PC-3 (cell line): ENCODE data around the gene MGAT4B. TPM values are rescaled to one million over a fixed set of nuclear protein-coding genes. Genes with fewer than 3 reads are reported as not detected.

Experiments
- ATAC-seq: fragments of 200-7000 bp; cut with Tn5 transposase; 2 replicates; pipeline ENCODE4 v1.9.1; 2020; ENCODE audit warnings: mild to moderate bottlenecking, moderate library complexity
- BruUV-seq: library from RNA; stranded (reverse); fragments of 400-500 nt; replicated peaks from 2 replicates; lab custom pipeline; 2021; lab: Mats Ljungman, UMichigan
- CTCF ChIA-PET: fragments of 300-600 bp; sonication (Branson Sonifier 250); formaldehyde crosslinking; loops from one replicate; lab custom pipeline; 2022; ENCODE audit warnings: antibody characterized with exemption; lab: Charles Lee
- POLR2A ChIA-PET: fragments of 300-600 bp; sonication (Branson Sonifier 250); formaldehyde crosslinking; loops from one replicate; lab custom pipeline; 2022; ENCODE audit warnings: antibody characterized with exemption; ENCODE audit not compliant: unreplicated experiment; lab: Charles Lee
- DNase-seq: peaks from one replicate; pipeline ENCODE4 v3.0.0-alpha.2; 2015
- H2AFZ ChIP-seq: fragments of 300-600 bp; sonication (generic); 2 replicates; pipeline ENCODE4 v1.6.0; 2016; ENCODE audit warnings: antibody characterized with exemption, low read length
- H3F3A ChIP-seq: fragments of 300-600 bp; sonication (generic); one replicate; pipeline ENCODE4 v1.6.0; 2017; ENCODE audit warnings: antibody characterized with exemption, low read length, control low read depth, mild to moderate bottlenecking; ENCODE audit not compliant: unreplicated experiment
- H3K27ac ChIP-seq: fragments of 300-600 bp; sonication (generic); 2 replicates; pipeline ENCODE4 v1.5.1; 2016; ENCODE audit warnings: mild to moderate bottlenecking, low read length
- H3K27me3 ChIP-seq: fragments of 300-600 bp; sonication (generic); 2 replicates; pipeline ENCODE4 v1.6.1; 2016; ENCODE audit warnings: low read length, mixed read lengths
- H3K36me3 ChIP-seq: fragments of 300-600 bp; sonication (generic); 2 replicates; pipeline ENCODE4 v1.6.1; 2016; ENCODE audit warnings: low read depth, mixed run types, low read length, mixed read lengths
- H3K4me1 ChIP-seq: fragments of 300-600 bp; sonication (generic); 2 replicates; pipeline ENCODE4 v1.5.1; 2016; ENCODE audit warnings: low read length; ENCODE audit not compliant: insufficient read depth
- H3K4me2 ChIP-seq: fragments of 300-600 bp; sonication (generic); 2 replicates; pipeline ENCODE4 v1.6.0; 2016; ENCODE audit warnings: low read length
- H3K4me3 ChIP-seq: fragments of 300-600 bp; sonication (generic); 2 replicates; pipeline ENCODE4 v1.5.1; 2016; ENCODE audit warnings: mild to moderate bottlenecking, low read length, mixed read lengths
- H3K79me2 ChIP-seq: fragments of 300-600 bp; sonication (generic); 2 replicates; pipeline ENCODE4 v1.6.1; 2017; ENCODE audit warnings: low read length, mixed read lengths
- H3K9ac ChIP-seq: fragments of 300-600 bp; sonication (generic); 2 replicates; pipeline ENCODE4 v1.6.0; 2016; ENCODE audit warnings: mild to moderate bottlenecking, low read length
- H3K9me2 ChIP-seq: fragments of 300-600 bp; sonication (generic); replicated peaks from 2 replicates; pipeline ENCODE4 v1.6.1; 2016; ENCODE audit warnings: mixed run types, low read length, mixed read lengths
- H3K9me3 ChIP-seq: fragments of 300-600 bp; sonication (generic); 2 replicates; pipeline ENCODE4 v1.6.1; 2016; ENCODE audit warnings: low read length, mixed read lengths
- H4K20me1 ChIP-seq: fragments of 300-600 bp; sonication (generic); 2 replicates; pipeline ENCODE4 v1.6.1; 2016; ENCODE audit warnings: low read length, mixed read lengths
- EZH2 ChIP-seq: fragments of 300-600 bp; sonication (generic); IDR thresholded peaks from one replicate; pipeline ENCODE4 v1.6.1; 2017; ENCODE audit warnings: antibody characterized with exemption, mild to moderate bottlenecking, low read length; ENCODE audit not compliant: unreplicated experiment
- EZH2phosphoT487 ChIP-seq: fragments of 300-600 bp; sonication (generic); IDR thresholded peaks from 2 replicates; pipeline ENCODE4 v1.6.1; 2018; ENCODE audit warnings: mild to moderate bottlenecking, antibody characterized with exemption, low read length, borderline replicate concordance
- intact Hi-C: fragments of 100-400 bp; cut with micrococcal nuclease; formaldehyde crosslinking; loops from 2 replicates; pipeline ENCODE4 v1.9.0; 2023
- total RNA-seq: library from RNA; depleted of rRNA; stranded (reverse); fragments of >200 nt; gene quantifications from 2 replicates; pipeline ENCODE4 v1.2.3, GENCODE V29; 2014
- TF ChIP-seq, protein P1 (sequence below): fragments of 300-600 bp; sonication (generic); conservative IDR thresholded peaks from 2 replicates; pipeline ENCODE4 v1.5.1; 2017; ENCODE audit warnings: antibody characterized with exemption, low read depth, mild to moderate bottlenecking, low read length

Gene MGAT4B
- total RNA-seq, 1 experiment from 2014 or later, result 88.9 TPM

DNA sequence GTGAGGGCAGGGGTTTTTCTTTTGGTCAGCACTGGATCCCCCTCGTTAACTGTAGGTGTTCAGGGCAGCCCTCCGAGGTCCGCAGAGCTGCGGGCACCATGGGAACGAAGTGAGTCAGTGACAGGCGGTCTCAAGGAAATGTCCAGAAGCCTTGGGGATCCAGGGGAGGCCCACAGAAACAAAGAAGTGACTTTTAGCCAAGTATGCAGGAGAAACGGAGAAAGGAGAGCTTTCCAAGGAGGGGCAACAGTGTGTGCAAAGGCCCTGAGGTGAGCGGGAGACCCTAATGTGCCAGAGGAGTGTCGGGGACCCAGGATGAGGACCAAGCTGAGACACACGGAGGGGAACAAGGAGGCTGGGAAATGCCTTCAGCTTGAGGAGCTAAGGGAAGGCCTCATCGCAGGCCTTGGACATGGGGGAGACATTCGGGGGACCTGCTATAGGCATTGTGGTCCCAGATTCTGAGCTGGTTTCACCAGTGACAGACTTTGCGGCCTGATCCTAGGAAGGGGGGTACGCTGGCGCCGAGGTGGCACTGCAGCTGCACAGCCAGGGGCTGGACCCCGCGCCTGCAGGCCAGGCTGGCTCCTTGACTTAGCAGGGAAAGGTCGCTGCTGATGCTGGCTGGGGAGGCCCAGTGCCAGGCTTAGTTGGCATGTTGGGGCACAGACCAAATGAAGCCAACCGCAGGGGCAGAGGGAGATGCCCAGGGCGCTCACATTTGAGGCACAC lies 9.6 kb downstream of the MGAT4B start:
- Histone ChIP-seq H3K9ac (no peak overlapping the region), H4K20me1 (no peaks in the 10 kb centered on the region), H3K4me2 (peak overlapping the region; percentile 75), H3K79me2 (peaks cover 3% of the 10 kb centered on the region), H3K27me3 (no peaks in the 10 kb centered on the region), H3K36me3 (no peaks in the 10 kb centered on the region), H3K27ac (no peak overlapping the region), H3K9me3 (no peaks in the 10 kb centered on the region), H2AFZ (no peak overlapping the region), H3K4me1 (peaks cover 8% of the 10 kb centered on the region; the same call in 1 of the 2 replicates), H3K4me3 (peak overlapping the region; percentile 76; the same call in 1 of the 2 replicates), H3F3A (no peaks in the 10 kb centered on the region), H3K9me2 (no peaks in the 10 kb centered on the region)
- POLR2A ChIA-PET, result no interaction called here
- DNase-seq, result no peak
- BruUV-seq, result TSS peak; percentile 74
- intact Hi-C loops, result loop anchor here (1.0 kb wide), 1 partner anchor 34 kb away; no protein-coding TSS in a partner anchor
- TF ChIP-seq, protein P1, sequence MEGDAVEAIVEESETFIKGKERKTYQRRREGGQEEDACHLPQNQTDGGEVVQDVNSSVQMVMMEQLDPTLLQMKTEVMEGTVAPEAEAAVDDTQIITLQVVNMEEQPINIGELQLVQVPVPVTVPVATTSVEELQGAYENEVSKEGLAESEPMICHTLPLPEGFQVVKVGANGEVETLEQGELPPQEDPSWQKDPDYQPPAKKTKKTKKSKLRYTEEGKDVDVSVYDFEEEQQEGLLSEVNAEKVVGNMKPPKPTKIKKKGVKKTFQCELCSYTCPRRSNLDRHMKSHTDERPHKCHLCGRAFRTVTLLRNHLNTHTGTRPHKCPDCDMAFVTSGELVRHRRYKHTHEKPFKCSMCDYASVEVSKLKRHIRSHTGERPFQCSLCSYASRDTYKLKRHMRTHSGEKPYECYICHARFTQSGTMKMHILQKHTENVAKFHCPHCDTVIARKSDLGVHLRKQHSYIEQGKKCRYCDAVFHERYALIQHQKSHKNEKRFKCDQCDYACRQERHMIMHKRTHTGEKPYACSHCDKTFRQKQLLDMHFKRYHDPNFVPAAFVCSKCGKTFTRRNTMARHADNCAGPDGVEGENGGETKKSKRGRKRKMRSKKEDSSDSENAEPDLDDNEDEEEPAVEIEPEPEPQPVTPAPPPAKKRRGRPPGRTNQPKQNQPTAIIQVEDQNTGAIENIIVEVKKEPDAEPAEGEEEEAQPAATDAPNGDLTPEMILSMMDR, result no peak
- TF ChIP-seq EZH2 (no peak), EZH2phosphoT487 (no peak)
- no peak for ATAC-seq
- CTCF ChIA-PET, result no interaction called here

DNA sequence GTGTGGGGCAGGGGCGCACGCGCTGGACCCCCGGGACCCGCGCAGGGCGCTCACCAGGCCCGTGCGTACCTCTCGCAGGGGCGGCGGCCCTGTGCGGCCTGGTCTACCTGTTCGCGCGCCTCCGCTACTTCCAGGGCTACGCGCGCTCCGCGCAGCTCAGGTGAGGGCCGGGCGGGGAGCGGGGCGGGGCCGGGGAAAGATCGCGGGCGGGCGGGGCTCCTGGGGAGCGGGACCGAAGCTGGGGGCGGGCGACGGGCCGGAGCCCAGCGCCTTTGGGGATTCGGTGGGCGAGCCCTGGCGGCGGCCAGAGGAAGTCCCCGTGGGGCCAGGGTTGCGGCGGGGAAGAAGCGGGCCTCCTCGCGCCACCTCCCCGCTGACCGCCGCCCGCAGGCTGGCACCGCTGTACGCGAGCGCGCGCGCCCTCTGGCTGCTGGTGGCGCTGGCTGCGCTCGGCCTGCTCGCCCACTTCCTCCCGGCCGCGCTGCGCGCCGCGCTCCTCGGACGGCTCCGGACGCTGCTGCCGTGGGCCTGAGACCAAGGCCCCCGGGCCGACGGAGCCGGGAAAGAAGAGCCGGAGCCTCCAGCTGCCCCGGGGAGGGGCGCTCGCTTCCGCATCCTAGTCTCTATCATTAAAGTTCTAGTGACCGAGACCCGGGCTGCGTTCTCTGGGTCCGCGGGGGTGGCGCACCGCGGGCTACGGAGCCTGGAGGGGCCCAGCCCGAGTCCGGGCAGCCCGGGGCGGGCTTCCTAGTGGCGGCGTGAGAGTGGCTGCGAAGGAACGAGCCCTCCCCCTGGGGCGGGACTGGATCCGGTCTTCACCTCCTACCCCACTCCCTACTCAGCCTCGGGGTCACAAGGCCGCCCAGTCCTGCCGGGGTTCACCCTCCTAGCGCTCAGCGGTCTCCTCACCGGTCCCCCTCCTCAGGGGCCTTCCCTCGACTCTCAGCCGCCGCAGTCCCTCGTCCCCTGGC lies 10.5 kb downstream of the MGAT4B start:
- no peaks in the 10 kb centered on the region for H3F3A ChIP-seq
- no peaks in the 10 kb centered on the region for H3K9me2 ChIP-seq
- peak overlapping the region; percentile 74 for H3K9ac ChIP-seq
- H3K27me3 ChIP-seq, result no peaks in the 10 kb centered on the region
- no peak for TF ChIP-seq EZH2phosphoT487
- TF ChIP-seq EZH2, result no peak
- TF ChIP-seq, protein P1, result peak; percentile 58
- DNase-seq, result peak; percentile 74
- no peaks in the 10 kb centered on the region for H4K20me1 ChIP-seq
- peak; percentile 81 for ATAC-seq
- H3K4me2 ChIP-seq, result peak overlapping the region; percentile 75
- H3K9me3 ChIP-seq, result no peaks in the 10 kb centered on the region
- H2AFZ ChIP-seq, result peak overlapping the region; percentile 75
- no TSS peak for BruUV-seq
- CTCF ChIA-PET, result interaction anchor here (0.5 to 0.7 kb wide), 6 partner anchors 8 to 1153 kb away, joined by 3 to 8 read pairs (median 6); no protein-coding TSS in a partner anchor
- intact Hi-C loops, result loop anchor here (1.0 kb wide), 1 partner anchor 33 kb away; no protein-coding TSS in a partner anchor
- no peaks in the 10 kb centered on the region for H3K79me2 ChIP-seq
- POLR2A ChIA-PET, result no interaction called here
- 0 out of 2 replicates have a peak overlapping the region, but pooled peaks have one; percentile 20 for H3K27ac ChIP-seq
- peak overlapping the region; percentile 76 for H3K4me3 ChIP-seq
- peaks cover 8% of the 10 kb centered on the region; the same call in 1 of the 2 replicates for H3K4me1 ChIP-seq
- no peaks in the 10 kb centered on the region for H3K36me3 ChIP-seq
